HG03097 (cell line): ENCODE data around the gene ZBTB22.
"Not testable (repeated sequence)": the region's sequence is repeated elsewhere in the genome, so short reads cannot be mapped to it uniquely, and the experiment has no call there.

ENCODE experiments used
- ATAC-seq: cut with Tn5 transposase; IDR thresholded peaks from one replicate; pipeline ENCODE4 v1.9.1; 2021; ENCODE audit not compliant: unreplicated experiment, low FRiP score

The ZBTB22 gene, protein sequence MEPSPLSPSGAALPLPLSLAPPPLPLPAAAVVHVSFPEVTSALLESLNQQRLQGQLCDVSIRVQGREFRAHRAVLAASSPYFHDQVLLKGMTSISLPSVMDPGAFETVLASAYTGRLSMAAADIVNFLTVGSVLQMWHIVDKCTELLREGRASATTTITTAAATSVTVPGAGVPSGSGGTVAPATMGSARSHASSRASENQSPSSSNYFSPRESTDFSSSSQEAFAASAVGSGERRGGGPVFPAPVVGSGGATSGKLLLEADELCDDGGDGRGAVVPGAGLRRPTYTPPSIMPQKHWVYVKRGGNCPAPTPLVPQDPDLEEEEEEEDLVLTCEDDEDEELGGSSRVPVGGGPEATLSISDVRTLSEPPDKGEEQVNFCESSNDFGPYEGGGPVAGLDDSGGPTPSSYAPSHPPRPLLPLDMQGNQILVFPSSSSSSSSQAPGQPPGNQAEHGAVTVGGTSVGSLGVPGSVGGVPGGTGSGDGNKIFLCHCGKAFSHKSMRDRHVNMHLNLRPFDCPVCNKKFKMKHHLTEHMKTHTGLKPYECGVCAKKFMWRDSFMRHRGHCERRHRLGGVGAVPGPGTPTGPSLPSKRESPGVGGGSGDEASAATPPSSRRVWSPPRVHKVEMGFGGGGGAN

GRCh38 chr6:33317669-33318425 lies at the start of gene ZBTB22:
TSS of gene ZBTB22 (minus strand) at chr6:33317744. CDS start at chr6:33316916, 828 bp downstream.
- ATAC-seq, result peak; percentile 40

DNA sequence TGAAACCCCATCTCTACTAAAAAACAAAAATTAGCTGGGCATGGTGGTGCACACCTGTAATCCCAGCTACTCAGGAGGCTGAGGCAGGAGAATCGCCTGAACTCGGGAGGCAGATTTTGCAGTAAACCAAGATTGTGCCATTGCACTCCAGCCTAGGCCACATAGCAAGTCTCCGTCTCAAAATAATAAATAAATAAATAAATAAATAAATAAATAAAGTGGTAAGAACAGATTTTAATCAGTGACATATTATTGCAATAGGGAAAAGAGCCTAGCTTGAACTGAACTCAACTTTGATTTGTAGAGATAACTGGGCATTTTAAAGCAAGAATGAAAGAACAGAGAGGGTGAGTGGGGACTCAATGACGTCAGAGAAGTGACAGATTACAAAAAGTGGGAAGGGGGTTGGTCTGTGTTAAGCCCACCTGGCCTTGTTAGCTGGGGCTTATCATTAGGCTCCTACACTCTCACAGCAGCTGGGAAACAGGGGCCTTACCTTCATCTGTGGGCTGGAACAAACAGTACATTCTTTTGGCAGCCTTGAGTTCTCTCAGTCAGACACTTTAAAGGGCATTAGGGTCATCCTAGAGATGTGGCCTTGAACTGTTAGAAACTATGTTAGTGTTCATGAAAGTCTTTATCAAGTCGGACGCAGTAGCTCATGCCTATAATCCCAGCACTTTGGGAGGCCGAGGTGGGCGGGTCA lies 49.6 kb upstream of the ZBTB22 start:
- no peak for ATAC-seq

GRCh38 chr6:33365206-33365971 lies 47.8 kb upstream of the ZBTB22 start:
- not testable (repeated sequence) for ATAC-seq

DNA sequence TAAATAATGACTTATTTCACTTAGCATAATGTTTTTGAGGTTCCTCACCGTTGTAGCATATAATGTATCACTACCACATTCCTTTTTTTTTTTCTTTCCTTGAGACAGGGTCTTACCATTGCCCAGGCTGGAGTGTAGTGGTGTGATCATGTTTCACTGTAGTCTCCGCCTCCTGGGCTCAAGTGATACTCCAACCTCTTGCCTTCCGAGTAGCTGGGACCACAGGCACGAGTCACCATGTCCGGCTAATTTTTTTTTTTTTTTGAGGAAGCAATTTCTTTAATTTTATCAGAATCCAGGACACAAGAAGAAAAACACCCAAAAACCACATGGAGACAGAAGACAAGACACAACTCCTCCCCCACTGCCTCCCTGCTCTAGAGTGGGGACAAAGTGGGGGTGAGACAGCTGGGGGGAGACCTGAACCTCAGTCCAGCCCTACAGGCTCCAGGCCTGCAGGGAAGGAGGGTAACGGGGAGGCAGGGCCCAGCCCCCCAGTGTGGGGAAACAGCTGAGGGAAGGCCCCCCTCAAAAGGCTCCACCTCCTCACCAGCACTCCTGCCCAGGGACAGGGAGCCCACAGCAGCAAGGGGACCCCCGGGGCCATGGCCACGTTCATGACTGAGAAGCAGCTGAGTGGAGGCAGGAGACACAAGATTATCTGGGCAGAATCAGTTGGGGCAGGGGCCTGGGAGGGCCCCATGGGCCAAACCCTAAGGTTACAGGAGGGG lies 47.1 kb upstream of the ZBTB22 start:
- ATAC-seq, result not testable (repeated sequence)

DNA sequence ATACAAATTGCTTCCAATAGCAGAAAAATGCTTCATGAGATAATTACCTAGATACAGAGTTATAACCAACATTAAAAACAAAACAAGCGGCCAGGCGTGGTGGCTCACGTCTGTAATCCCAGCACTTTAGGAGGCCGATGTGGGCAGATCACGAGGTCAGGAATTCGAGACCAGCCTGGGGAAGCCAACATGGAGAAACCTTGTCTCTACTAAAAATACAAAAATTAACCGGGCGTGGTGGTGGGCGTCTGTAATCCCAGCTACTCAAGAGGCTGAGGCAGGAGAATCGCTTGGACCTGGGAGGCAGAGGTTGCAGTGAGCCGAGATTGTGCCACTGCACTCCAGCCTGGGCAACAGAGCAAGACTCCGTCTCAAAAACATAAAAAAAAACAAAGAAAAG lies 45.9 kb upstream of the ZBTB22 start:
- not testable (repeated sequence) for ATAC-seq

DNA sequence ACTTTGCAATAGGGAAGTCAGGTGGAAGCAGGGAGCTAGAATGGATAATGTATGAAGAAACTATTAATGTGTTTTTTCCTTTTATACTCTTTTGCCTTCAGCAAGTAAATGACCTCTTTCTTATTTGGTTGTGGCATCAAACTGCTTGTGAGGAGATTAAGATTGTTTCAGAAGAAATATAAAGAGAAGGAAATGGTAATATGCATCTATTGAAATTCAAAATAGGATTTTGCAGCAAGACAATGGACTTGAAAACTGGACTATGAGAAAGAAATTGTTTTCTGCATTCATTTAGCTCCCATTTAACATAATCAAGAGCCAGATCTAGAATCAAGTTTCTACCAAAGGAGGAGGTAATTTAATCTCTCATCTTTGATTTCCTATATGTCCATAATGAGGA lies 41.8 kb upstream of the ZBTB22 start:
- ATAC-seq, result no peak

- not testable (repeated sequence) for ATAC-seq
Observed at GRCh38 chr6:33357160-33357871, 39.8 kb upstream of the ZBTB22 start.

GRCh38 chr6:33356295-33356694 lies 38.8 kb upstream of the ZBTB22 start:
- no peak for ATAC-seq

- ATAC-seq, result not testable (repeated sequence)
Observed at GRCh38 chr6:33355860-33356259, 38.3 kb upstream of the ZBTB22 start.

DNA sequence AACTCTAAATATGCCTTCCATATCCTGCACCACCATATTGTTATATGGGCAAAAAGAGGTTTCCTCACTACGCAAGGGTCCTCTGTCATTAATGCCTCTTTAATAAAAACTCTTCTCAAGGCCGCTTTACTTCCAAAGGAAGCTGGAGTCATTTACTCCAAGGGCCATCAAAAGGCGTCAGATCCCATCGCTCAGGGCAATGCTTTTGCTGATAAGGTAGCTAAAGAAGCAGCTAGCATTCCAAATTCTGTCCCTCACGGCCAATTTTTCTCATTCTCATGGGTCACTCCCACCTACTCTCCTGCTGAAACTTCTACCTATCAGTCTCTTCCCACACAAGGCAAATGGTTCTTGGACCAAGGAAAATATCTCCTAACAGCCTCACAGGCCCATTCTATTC lies 30.3 kb upstream of the ZBTB22 start:
- ATAC-seq, result no peak

DNA sequence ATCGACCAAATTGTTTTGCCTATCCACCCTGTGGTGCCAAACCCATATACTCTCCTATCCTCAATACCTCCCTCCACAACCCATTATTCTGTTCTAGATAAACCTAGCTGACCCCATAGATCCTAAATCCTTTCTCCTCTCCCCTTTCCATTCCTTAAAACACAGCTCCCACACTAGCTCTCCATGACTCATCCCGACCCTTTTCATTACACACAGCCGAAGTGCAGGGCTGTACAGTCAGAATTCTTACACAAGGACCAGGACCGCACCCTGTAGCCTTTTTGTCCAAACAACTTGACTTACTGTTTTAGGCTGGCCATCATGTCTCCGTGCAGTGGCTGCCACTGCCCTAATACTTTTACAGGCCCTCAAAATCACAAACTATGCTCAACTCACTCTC lies 29.4 kb upstream of the ZBTB22 start:
- not testable (repeated sequence) for ATAC-seq

DNA sequence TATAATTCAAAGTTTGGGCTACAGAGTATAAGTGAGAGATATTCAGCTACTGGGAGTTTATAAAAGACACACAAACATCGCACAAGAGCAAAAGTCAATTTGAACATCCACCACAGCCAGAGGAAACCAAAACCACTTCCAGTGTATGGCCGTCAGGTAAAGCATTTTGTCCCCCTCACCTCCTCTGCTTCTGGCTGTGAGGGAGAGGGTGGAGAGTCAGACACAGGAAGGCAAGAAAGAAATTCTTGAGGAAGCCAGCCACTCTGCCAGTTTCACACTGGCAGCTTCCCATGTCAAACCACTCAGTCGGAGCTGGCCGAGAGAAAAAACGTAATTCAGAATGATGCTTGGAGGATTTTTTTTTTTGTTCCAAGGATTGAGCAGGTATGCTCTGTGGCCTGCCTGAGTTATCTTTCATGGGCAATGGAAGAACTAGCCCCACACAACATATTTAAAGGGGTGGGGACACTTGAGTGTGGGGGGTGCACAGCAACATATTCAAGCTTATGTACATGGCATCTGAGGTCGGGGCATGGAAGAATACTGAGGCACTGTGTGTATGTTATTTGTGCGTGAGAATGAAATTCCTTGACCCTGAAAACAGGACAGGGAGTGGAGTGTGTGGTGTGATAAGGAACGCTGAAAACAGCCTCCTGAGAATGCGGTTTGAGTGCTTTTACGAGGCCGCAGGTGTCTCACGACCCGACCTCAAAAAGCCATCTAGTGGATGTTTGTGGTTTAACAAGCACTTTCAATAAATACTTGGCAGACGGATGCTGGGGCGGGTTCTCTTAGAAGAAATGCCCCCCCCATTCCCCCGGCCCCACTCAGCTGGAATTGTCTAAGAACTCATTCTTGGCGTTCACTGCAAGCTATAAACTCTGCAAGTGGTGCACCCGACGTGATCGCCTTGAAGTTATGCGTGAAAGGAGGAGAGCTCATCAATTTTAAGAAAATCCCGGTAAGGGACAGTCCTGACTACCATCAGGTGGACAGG lies 27.5 kb upstream of the ZBTB22 start:
- no peak for ATAC-seq

DNA sequence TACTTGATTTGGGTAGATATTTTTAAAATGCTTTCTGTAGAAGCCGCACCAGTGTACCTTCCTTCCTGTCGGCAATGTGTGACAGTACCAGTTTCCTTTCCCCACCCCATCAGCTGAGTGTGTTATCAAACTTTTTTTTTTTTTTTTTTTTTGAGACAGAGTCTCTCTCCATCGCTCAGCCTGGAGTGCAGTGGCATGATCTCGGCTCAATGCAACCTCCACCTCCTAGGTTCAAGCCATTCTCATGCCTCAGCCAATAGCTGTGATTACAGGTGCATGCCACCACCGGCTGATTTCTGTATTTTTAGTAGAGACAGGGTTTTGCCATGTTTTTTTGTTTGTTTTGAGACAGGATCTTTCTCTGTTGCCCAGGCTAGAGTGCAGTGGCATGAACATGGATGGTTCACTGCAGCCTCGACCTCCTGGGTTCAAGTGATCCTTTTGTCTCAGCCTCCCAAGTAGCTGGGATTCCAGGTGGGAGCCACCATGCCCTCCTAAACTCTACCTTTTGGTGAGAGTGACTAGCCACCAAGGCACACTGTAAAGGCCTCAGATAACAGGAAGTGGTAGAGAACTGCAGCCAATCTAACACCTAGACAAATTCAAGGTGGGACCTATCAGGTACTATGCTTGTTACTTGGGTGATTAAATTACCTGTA lies 26.5 kb upstream of the ZBTB22 start:
- ATAC-seq, result no peak

GRCh38 chr6:33343606-33343952 lies 26.0 kb upstream of the ZBTB22 start:
- not testable (repeated sequence) for ATAC-seq

- no peak for ATAC-seq
Observed at GRCh38 chr6:33339193-33339592, 21.6 kb upstream of the ZBTB22 start.

DNA sequence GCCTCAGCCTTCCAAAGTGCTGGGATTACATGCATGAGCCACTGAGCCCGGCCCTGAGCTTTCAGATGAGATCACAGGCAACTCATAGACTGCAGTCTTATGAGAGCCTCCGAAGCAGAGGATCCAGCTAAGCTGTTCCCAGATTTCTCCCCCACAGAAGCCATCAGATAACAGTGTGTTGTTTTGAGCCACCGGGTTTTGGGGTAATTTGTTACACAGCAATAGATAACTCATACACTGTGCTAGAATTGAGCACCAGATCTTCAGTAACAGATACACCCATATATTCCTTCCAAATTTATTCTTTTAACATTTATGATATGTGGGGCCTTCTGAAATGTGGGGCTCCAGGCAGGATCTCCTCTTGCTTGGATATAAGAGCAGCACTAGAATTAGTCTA lies 19.0 kb upstream of the ZBTB22 start:
- no peak for ATAC-seq

DNA sequence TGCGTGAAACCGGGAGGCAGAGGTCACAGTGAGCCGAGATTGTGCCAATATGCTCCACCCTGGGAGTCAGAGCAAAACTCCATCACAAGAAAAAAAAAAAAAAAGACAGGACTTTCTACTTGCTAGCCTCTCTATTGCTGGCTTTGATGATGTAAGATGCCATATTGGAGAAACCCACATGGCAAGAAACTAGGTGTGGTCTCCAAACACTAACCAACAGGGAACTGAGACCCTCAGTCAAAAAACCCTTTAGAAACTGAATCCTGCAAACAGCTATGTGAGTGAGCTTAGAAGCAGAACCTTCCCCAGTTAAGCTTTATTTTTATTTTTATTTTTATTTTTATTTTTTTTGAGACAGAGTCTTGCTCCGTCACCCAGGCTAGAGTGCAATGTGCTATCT lies 18.4 kb upstream of the ZBTB22 start:
- ATAC-seq, result no peak
